H4 (cell line): ENCODE results near the gene DLGAP1. TPM values are rescaled to one million over a fixed set of nuclear protein-coding genes. Genes with fewer than 3 reads are reported as not detected.

Experiments
- DNase-seq: peaks from one replicate; pipeline ENCODE4 v3.0.0-alpha.2; 2015; ENCODE audit warnings: low spot score
- total RNA-seq: library from RNA; depleted of rRNA; stranded (reverse); fragments of >200 nt; shearing (Covaris generic); gene quantifications from 2 replicates; pipeline ENCODE4 v1.2.3, GENCODE V29; 2014

DLGAP1 gene
- total RNA-seq, 1 experiment from 2014 or later = not detected

DNA sequence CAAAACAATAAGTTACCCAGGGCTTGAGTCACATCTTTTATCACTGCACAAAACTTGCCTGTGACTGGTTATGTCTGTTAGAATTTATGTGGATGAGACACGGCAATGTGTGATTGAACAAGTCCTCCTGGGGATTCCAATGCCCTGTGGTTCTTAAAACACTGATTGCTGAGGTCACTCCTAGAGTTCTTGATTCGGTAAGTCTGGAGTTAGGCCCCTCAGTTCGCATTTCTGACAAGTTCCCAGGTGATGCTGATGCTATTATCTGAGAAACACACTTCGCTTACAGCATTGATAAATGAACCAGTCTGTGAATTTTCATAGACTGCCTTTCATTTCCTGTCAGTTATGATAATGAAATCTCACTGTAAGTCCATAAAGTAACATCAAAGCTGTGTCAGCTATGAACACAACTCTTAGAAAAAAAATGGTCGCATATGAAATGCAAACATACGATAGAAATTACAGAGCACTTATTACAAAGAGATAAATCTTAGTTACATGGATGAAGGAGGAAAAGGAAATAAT lies 214.0 kb downstream of the DLGAP1 start:
- DNase-seq = no peak

DNA sequence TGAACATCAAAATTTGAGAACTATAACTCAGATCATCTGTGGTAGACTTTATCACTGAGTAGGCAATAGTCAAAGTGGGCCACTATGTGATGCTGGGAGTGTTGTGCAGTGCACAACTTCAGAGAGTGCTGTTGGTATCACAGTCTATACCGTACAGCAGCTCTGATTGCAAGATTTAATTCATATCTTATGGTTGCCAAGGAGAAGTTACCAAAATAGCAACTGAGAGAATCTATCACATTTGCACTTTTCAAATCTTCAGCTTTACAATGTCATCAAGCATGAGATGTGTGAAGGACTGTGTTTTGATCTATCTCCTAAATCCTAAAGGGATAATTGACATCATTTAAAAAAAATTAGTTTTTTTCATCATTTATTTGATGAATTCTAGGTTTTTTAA lies 216.1 kb downstream of the DLGAP1 start:
- no peak for DNase-seq

DNA sequence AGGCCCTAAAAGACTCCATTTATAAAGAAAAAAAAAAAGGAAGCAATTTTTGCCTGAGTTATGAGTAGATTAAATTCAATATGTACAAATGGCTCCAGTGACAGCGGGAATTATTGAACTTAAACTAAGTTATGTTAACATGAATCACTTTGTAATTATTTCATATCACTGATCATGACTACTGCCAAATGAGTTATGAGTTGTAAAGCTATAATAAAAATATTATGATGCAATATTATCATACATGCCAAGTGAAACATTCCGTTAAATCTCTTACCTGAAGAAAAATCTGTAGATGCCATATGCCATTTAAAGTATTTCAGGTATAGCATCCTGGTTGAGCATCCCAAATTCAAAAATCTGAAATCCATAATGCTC lies 217.5 kb downstream of the DLGAP1 start:
- no peak for DNase-seq

GRCh38 chr18:4236940-4237663 lies 218.0 kb downstream of the DLGAP1 start:
- no peak for DNase-seq

DNA sequence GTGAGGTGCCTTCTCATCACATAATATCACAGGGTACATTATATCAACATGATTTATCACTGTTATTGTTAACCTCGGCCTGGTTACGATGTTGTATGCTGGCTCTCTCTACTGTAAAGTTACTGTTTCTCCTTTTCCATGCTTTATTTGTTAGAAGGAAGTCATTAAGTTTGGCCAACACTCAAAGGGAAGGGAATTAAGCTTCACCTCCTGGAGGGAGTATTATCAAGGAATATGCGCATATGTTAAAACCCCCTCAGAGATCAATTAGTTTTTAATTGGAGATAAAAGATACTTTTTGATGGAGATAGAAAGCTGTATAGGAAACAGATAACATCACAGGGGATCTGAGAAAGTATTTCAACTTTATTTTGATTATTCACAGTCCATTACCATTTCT lies 221.6 kb downstream of the DLGAP1 start:
- DNase-seq = no peak

GRCh38 chr18:4232656-4233055 lies 222.5 kb downstream of the DLGAP1 start:
- DNase-seq = no peak

GRCh38 chr18:4231260-4231659 lies 223.8 kb downstream of the DLGAP1 start:
- DNase-seq = no peak

GRCh38 chr18:4230450-4231168 lies 224.5 kb downstream of the DLGAP1 start:
- DNase-seq = no peak

GRCh38 chr18:4224031-4224704 lies 230.9 kb downstream of the DLGAP1 start:
- DNase-seq = no peak

DNA sequence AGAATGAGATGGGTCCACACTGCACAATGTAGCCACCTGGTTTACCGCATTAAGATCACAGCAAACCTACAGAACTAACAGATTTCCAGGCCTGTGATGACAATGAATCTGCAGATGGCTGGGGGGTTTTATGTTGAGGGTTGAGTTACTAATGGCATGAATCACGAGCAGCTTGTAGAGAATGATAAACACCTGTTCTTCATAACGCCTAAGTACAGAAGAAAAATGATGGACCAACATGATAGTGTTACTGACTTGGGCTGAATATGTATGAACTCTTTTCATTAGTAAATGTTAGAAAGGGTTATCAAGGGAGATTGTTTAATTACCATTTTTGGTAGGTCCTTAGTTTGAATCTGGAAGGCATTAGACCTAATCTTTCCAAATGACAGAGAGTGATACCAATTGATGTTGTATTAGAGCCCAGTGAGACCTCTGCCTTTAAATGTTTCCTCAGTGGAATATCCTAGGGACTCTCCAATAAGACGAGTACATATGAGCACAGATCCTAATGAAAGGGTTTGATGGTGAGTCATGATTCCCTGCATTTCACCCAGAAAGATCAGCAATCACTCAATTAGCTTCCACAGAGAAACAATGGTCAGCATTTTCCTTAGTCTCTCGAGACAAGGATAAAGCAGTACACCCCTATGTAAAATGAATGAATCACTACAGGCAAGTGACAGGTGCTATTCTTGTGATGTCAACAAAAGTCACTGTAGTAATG lies 243.8 kb downstream of the DLGAP1 start:
- DNase-seq = no peak

DNA sequence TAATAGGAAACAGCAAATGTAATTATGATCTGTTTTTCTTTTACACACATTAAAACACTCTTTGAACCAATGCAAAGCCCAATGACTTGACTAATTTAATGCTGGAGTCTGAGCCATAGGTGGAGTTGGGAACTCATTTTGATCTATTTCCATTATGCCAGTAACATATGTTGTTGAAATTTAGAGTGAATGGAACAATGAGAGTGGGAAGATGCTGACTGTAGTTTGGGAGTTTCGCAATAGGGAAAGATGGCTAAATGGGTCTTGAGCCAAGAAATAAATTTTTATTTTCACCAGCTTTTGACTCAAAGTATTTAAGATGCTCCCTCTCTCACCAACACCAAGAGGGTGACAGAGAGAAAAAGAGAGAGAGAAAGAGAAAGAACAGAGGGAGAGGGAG lies 246.7 kb downstream of the DLGAP1 start:
- DNase-seq = no peak

GRCh38 chr18:4207383-4207985 lies 247.6 kb downstream of the DLGAP1 start:
- DNase-seq = no peak

DNA sequence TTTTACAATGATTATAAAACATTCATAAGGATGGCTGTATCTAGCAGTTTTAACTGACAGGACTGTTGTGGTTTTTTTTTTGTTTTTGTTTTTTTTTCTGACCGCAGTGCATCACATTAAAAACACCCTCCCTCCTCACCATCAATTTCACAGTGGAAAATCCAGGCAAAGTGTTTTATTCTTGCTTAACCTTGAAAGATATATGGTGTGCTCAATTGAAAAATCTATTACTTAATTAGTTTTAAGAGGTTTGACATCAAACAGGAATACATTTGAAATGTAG lies 250.7 kb downstream of the DLGAP1 start:
- DNase-seq = no peak

GRCh38 chr18:4203568-4204437 lies 251.3 kb downstream of the DLGAP1 start:
- DNase-seq = no peak

DNA sequence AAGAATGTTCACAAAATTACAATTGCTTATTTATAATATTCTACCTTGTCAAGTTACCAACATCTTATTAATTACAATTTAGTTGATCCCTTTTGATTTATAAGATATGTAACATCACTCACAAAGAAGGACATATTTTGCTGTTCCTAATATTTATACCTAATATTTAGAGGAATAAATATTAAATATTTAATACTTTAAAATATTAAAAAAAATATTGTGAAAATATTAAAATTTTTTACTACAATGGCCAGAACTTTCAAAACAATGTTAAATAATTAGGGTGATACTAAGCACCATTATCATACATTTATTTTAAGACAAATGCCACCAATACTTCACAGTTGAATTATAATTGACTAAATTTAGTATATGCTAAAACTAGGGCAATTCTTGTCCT lies 254.7 kb downstream of the DLGAP1 start:
- DNase-seq = no peak

DNA sequence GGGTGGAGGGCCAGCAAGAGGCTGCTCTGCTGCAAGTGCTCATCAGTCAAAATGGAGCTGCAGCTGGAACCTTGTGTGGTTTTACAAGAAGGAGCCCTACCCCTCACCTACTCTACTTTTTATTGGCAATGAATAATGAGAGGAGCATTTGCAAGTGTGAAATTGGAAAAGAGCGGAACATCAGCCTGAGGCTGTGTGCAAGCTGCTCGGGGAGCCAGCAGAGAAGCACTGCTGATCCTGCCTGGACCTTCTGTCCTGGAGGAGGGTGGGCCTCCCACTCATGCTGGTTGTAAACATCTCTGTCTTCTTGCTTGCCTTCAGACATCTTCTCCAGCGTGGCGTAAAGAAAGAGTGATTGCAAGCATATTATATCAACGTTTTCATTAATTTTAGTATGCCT lies 256.2 kb downstream of the DLGAP1 start:
- no peak for DNase-seq

DNA sequence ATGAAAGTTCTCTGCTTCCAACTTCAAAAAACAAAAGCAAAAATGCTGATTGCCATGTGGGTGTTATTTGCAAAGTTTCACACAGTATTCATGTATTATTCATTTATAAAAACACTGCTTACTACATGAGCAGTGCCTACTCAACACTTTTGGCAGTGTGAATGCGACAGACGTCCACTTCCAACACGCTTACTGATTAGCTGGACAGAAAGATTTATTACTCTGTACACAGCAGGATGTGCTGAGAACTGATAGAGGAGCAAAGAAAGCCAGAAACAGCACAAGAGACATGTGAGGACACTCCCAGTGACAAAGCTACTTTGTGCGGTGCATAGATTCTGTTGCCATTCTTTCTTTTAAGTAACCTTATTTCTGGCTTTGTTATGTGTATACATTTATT lies 258.8 kb downstream of the DLGAP1 start:
- no peak for DNase-seq

DNA sequence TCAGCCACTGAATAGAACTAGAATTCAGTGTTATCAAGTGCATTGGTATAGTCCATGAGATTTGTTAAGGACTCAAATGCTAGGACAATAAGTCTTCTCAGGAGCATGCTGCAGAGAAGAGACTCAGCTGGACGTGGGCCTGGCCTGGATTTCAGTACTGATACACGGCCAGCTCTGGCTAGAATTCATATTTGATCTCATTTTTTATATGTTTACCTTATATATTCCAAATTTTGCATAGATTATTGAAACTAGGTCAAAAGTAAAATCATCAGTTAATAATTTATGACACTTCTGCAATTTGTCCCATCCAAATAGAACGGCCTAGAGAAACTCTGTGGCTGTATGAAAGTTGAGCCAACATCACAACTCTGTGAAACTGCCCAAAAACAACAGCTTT lies 262.0 kb downstream of the DLGAP1 start:
- no peak for DNase-seq

- no peak for DNase-seq
Observed at GRCh38 chr18:4181882-4182568, 273.1 kb downstream of the DLGAP1 start.

DNA sequence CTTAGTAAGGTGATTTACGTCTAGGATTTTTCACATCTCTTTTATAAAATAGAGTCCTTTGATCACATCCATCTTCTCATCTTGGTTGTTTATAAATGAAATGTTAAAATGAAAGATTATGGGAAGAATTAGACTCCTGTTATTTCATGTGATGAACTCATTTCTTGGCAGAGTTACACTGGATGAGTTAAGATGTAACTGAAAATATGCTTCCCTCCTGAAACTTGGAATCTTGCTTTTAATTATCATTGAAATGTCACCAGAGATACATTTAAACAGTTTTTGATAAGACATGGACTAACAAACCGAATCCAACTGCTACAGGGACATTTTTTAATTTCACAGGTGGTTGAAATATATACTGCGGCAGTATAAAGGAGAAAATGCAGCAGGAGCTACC lies 274.0 kb downstream of the DLGAP1 start:
- DNase-seq = no peak
